Osteocyte (in vitro differentiated cells): Measurements from ENCODE around the gene PNCK. TPM values are rescaled to one million over a fixed set of nuclear protein-coding genes. Genes with fewer than 3 reads are reported as not detected.

Source experiments
- DNase-seq: peaks from one replicate; pipeline ENCODE4 v3.0.0; 2021; ENCODE audit warnings: mixed read lengths; ENCODE audit not compliant: unreplicated experiment; ENCODE audit errors: extremely low spot score
- H3K27ac Mint-ChIP-seq: one replicate; pipeline ENCODE4 v1.8.0; 2021; ENCODE audit warnings: mild to moderate bottlenecking, mixed read lengths; ENCODE audit not compliant: unreplicated experiment
- H3K27me3 Mint-ChIP-seq: one replicate; pipeline ENCODE4 v1.8.0; 2021; ENCODE audit warnings: mixed read lengths; ENCODE audit not compliant: unreplicated experiment
- H3K36me3 Mint-ChIP-seq: one replicate; pipeline ENCODE4 v1.8.0; 2021; ENCODE audit warnings: mixed read lengths; ENCODE audit not compliant: unreplicated experiment
- H3K4me1 Mint-ChIP-seq: one replicate; pipeline ENCODE4 v1.8.0; 2021; ENCODE audit warnings: mixed read lengths; ENCODE audit not compliant: unreplicated experiment
- H3K4me3 Mint-ChIP-seq: one replicate; pipeline ENCODE4 v1.8.0; 2021; ENCODE audit warnings: mild to moderate bottlenecking, moderate library complexity, mixed read lengths; ENCODE audit not compliant: unreplicated experiment
- H3K9me3 Mint-ChIP-seq: one replicate; pipeline ENCODE4 v1.8.0; 2021; ENCODE audit warnings: mixed read lengths; ENCODE audit not compliant: unreplicated experiment
- CTCF ChIP-seq: fragments of 200-600 bp; sonication (generic); IDR thresholded peaks from 2 replicates; pipeline ENCODE4 v1.5.0; 2021; ENCODE audit warnings: antibody characterized with exemption, mild to moderate bottlenecking, moderate library complexity
- total RNA-seq: library from RNA; stranded (reverse); gene quantifications from 2 replicates; pipeline ENCODE4 v1.2.1, GENCODE V29; 2021

Gene PNCK
- total RNA-seq, 1 donor from 2014 or later: 3.6 TPM

GRCh38 chrX:153645151-153645550 is 28.5 kb downstream of the PNCK start:
- no peak for TF ChIP-seq CTCF
- H3K27me3 Mint-ChIP-seq: peaks cover 31% of the 10 kb centered on the region
- no peak for DNase-seq
- H3K9me3 Mint-ChIP-seq: no peaks in the 10 kb centered on the region
- peaks cover 8% of the 10 kb centered on the region for H3K4me1 Mint-ChIP-seq
- no peaks in the 10 kb centered on the region for H3K36me3 Mint-ChIP-seq
- no peak overlapping the region for H3K4me3 Mint-ChIP-seq
- no peak overlapping the region for H3K27ac Mint-ChIP-seq

DNA sequence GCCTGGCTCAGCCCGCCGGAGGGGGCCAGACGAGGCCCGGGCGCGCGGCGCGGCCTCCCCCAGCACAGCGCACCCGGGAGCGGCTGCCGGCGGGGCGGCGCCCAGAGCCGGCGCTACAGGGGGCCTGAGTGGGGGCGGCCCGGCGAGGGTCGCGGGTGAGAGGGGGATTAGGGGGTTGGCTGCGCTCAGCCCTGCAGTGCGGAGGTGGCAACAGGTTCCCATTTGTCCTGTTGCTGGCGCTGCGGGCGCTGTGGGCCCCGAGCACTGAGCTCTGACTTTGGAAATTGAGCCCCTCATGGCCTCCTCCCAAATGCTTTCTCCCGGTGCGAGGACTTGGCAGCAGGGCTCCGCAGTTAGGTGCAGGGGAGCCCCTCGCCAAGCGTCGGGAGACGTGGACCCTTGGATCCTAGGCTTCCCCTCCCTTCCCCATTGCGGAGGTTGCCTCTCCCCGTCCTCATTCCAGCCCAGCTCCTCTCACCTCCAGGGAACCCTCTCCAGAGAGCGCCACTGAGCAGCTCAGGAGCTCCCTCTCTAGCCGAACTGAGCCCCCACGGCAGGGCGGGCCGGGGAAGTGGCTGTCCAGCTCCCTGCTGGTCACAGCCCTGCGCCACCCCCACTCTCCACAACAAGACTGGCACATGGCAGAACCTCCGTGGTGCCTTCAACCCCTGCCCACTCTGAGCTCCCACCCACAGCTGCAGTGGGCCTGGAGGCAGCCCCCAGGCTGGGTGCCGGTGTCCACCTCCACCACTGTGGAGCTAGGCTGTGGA is 29.1 kb downstream of the PNCK start:
- H3K27me3 Mint-ChIP-seq: peaks cover 31% of the 10 kb centered on the region
- H3K27ac Mint-ChIP-seq: no peak overlapping the region
- no peak for TF ChIP-seq CTCF
- DNase-seq: no peak
- H3K36me3 Mint-ChIP-seq: no peaks in the 10 kb centered on the region
- peaks cover 8% of the 10 kb centered on the region for H3K4me1 Mint-ChIP-seq
- H3K9me3 Mint-ChIP-seq: no peaks in the 10 kb centered on the region
- no peak overlapping the region for H3K4me3 Mint-ChIP-seq

GRCh38 chrX:153643431-153644351 is 29.9 kb downstream of the PNCK start:
- Mint-ChIP-seq H3K9me3 (no peaks in the 10 kb centered on the region), H3K27ac (no peak overlapping the region), H3K4me3 (peak overlapping the region; percentile 55), H3K36me3 (no peaks in the 10 kb centered on the region), H3K27me3 (peaks cover 30% of the 10 kb centered on the region), H3K4me1 (peaks cover 8% of the 10 kb centered on the region)
- peak; percentile 38 for TF ChIP-seq CTCF
- DNase-seq: no peak

DNA sequence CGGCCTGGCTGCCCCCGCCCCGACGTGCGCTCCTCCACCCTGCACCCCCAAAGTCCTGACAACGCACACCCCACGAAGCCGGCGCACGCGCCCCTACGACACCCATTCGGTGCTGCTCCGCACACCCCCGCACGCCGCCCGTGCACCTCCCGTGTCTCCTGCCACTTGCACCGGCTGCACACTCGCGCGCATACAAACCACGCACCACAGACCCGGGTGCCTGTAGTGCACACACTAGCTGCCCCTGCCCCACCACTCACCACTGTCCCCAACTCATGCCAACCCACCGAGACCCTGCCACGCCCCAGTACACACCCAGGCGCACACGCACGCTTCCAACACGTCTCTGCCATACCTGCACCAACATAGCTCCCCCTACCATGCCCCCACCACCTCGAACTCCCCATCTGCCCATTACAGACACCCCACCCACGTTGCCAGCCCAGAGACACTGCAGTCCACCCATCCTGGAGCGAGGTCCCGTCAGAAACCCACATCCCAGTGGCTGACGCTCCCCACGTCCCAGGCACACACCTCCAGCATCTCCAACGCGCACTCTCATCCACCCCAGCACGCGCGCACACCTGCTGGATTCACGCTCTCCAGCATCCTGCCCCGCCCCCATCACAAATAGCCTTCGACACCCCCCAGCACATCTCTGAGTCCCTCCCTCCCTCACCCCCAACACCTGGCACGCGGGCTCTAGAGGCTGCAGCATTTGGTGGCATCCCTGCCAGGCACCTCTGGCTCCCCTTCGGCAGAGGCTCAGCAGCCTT is 30.8 kb downstream of the PNCK start:
- no peaks in the 10 kb centered on the region for H3K36me3 Mint-ChIP-seq
- H3K9me3 Mint-ChIP-seq: no peaks in the 10 kb centered on the region
- H3K4me1 Mint-ChIP-seq: peaks cover 8% of the 10 kb centered on the region
- no peak for DNase-seq
- TF ChIP-seq CTCF: no peak
- H3K27me3 Mint-ChIP-seq: peaks cover 26% of the 10 kb centered on the region
- H3K4me3 Mint-ChIP-seq: peak overlapping the region; percentile 45
- no peak overlapping the region for H3K27ac Mint-ChIP-seq
